ENCODE measurements around the gene PGBD5.

GRCh38 chr1:230326971-230327891 is 98.9 kb downstream of the PGBD5 start:
- no peak for TF ChIP-seq CTCF (IDR thresholded peaks at IDR 0.05)
- TF ChIP-seq ZFX (IDR thresholded peaks at IDR 0.05; ENCODE audit: borderline replicate concordance): no peak

All from 22Rv1 (cell line).